ENCODE measurements around the gene ANKRD16.
"Not testable (repeated sequence)": the region's sequence is repeated elsewhere in the genome, so short reads cannot be mapped to it uniquely, and the experiment has no call there.

ANKRD16 gene

DNA sequence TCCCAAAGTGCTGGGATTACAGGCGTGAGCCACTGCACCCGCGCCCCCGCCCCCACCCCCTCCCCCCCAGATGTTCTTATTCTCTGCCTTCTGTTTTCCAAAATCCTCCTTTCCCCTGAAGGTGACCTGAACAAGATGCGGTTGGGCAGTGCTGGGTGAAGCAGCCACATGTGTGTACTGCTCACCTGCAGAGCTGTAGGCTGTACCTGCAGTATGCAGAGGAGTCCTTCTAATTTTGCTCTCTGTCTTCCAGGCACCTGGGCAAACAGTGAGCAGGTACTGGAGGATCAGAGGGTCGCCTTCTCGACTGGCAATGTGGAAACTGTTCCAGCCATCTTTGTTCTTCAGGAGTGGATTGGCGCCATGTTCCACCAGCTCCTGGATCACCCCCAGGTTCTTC is 2.1 kb downstream of the ANKRD16 start:
- H3K4me3 ChIP-seq (ENCODE audit: low read depth, low read length) = no peak overlapping the region
- DNase-seq (ENCODE audit: low read depth) = no peak
- TF ChIP-seq, protein P1, sequence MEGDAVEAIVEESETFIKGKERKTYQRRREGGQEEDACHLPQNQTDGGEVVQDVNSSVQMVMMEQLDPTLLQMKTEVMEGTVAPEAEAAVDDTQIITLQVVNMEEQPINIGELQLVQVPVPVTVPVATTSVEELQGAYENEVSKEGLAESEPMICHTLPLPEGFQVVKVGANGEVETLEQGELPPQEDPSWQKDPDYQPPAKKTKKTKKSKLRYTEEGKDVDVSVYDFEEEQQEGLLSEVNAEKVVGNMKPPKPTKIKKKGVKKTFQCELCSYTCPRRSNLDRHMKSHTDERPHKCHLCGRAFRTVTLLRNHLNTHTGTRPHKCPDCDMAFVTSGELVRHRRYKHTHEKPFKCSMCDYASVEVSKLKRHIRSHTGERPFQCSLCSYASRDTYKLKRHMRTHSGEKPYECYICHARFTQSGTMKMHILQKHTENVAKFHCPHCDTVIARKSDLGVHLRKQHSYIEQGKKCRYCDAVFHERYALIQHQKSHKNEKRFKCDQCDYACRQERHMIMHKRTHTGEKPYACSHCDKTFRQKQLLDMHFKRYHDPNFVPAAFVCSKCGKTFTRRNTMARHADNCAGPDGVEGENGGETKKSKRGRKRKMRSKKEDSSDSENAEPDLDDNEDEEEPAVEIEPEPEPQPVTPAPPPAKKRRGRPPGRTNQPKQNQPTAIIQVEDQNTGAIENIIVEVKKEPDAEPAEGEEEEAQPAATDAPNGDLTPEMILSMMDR (IDR thresholded peaks at IDR 0.05; ENCODE audit: low read depth, low read length, missing control alignments) = no peak

DNA sequence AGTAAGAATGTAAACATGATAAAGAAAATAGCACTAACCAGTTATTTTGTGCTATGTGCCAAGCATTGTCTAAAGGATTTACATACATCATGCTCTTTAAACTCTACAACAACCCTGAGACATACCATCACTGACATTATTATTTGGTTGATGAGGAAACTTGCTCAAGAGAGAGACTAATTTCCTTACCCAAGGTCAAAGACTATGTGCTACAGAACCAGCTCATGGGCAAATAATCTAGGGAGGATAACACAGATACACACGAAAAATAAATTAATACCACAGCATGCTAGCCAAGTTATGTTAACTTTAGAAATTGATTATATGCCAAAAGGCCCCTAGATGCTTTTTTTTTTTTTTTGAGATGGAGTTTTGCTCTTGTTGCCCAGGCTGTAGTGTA is 2.7 kb downstream of the ANKRD16 start:
- no peak overlapping the region for H3K4me3 ChIP-seq (ENCODE audit: low read depth, low read length)
- no peak for DNase-seq (ENCODE audit: low read depth)
- TF ChIP-seq, protein P1 (IDR thresholded peaks at IDR 0.05; ENCODE audit: low read depth, low read length, missing control alignments) = no peak

DNA sequence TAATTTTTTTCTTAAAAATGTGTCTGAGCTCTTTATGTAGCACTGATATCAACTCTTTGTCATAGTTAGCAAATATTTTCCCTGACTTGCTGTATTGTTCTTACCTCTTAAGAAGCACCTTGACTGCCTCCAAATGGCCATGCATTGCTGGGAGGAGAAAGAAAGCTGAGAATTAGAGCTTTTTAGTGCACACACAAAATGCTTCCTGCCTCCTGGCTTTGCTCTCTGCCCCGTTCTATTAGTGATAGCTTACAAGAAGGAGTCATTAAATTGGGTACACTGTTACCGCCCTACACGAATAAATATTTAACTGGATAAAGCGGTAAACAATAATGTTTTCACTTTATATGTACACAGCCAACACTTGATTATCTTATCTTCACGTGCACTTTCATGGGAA is 4.1 kb downstream of the ANKRD16 start:
- TF ChIP-seq, protein P1 (IDR thresholded peaks at IDR 0.05; ENCODE audit: low read depth, low read length, missing control alignments) = no peak
- H3K4me3 ChIP-seq (ENCODE audit: low read depth, low read length) = no peak overlapping the region
- no peak for DNase-seq (ENCODE audit: low read depth)

DNA sequence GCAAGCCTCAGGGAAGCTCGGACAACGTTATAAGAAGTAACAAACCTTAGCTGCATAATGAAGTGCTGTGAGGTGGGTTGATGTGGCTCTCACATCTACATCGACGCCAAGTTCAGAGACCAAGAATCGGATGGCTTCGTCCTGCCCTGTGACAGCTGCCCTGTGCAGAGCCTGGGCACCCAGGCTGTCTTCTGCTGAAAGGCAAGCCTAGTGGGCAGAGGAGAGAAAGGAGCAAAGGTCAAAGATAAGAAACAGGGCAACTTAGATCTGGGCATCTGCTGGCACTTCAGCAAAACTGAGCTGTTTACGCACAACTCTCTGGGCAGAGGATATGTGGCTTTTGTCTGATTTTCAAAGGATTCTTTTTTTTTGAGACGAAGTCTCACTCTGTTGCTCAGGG is 6.7 kb downstream of the ANKRD16 start:
- no peak overlapping the region for H3K4me3 ChIP-seq (ENCODE audit: low read depth, low read length)
- TF ChIP-seq, protein P1 (IDR thresholded peaks at IDR 0.05; ENCODE audit: low read depth, low read length, missing control alignments) = no peak
- DNase-seq (ENCODE audit: low read depth) = no peak

DNA sequence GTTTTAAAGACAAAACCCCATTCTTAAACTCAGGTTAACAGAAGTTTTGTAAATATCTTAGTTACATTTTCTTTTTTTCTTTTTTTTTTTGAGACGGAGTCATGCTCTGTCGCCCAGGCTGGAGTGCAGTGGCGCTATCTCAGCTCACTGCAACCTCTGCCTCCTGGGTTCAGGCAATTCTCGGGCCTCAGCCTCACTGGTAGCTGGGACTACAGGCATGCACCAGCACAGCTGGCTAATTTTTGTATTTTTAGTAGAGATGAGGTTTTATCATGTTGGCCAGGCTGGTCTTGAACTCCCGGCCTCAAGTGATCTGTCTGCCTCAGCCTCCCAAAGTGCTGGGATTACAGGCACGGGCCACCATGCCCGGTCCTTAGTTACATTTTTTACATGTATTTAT is 12.7 kb downstream of the ANKRD16 start:
- not testable (repeated sequence) for DNase-seq (ENCODE audit: low read depth)

DNA sequence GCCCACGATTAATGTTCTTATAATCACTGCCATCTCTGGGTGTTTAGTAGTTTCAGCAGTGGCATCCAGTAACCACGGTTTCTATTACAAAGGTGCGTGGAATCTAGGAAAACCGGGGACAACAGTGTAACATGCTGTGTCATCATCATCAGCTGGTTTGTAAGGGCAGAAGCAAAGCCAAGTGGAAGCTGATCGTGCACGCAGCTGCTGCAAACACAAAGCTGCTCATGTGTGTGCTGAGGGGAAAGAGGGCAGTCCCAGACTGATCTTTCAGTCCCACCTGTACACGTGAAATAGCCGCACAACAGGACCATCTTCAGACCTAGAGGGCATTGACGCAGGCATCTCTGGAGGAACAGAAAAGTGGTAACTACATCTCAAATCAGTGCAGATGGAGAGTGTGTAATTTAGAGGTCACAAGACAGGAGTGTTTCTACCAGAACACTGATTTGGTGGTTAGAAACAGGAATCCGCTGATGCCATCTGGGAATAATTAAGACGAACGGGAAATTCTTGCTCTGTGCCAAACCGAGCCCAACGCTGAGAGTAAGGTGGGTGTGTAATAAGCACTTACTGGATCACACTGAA is 13.4 kb downstream of the ANKRD16 start:
- no peak overlapping the region for H3K4me3 ChIP-seq (ENCODE audit: low read depth, low read length)
- DNase-seq (ENCODE audit: low read depth) = no peak

More for the DNA sequence above, 12.7 kb downstream of the ANKRD16 start:
- H3K4me3 ChIP-seq (ENCODE audit: low read depth, low read length) = not testable (repeated sequence)

DNA sequence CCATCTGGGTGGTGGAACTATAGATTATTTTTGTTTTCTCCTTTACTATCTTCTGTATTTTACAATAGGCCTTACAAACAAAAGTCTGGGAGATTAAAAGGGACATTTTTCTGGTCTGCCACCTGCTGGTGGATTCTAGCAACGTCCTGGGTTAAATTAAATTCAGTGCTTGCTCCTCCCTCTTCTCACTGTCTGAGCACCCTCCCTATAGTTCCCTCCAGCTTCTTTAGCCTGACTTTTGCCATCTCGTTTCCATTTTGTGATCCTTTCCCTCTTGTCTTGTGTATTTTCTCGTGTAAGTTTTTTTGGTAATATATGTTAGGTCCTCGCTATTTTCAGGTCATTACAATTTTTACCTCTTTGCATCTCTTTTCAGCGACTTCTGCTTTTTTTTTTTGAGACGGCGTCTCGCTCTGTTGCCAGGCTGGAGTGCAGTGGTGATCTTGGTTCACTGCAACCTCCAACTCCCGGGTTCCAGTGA is 16.1 kb downstream of the ANKRD16 start:
- DNase-seq (ENCODE audit: low read depth) = no peak
- TF ChIP-seq, protein P1 (IDR thresholded peaks at IDR 0.05; ENCODE audit: low read depth, low read length, missing control alignments) = peak; percentile 62
- peak overlapping the region; percentile 26; the same call in 1 of the 2 replicates for H3K4me3 ChIP-seq (ENCODE audit: low read depth, low read length)

More for the DNA sequence above, 13.4 kb downstream of the ANKRD16 start:
- TF ChIP-seq, protein P1 (IDR thresholded peaks at IDR 0.05; ENCODE audit: low read depth, low read length, missing control alignments) = no peak
